SJSA1 (cell line): ENCODE results near the gene ELFN1. TPM values are rescaled to one million over a fixed set of nuclear protein-coding genes. Genes with fewer than 3 reads are reported as not detected.

Source experiments
- DNase-seq, 2 experiments: peaks; one replicate each; pipeline ENCODE4 v3.0.0-alpha.2; 2015 to 2020; ENCODE audit warnings: low spot score in 2 of 2, low read depth in 1 of 2
- H3K27ac ChIP-seq: fragments of 250-450 bp; sonication (Bioruptor Pico); 2 replicates; pipeline ENCODE4 v1.5.1; 2020; ENCODE audit warnings: mild to moderate bottlenecking, moderate library complexity
- H3K27me3 ChIP-seq: fragments of 250-450 bp; sonication (Bioruptor Pico); replicated peaks from 2 replicates; pipeline ENCODE4 v1.5.1; 2020; ENCODE audit warnings: mild to moderate bottlenecking, moderate library complexity
- H3K36me3 ChIP-seq: fragments of 250-450 bp; sonication (Bioruptor Pico); 2 replicates; pipeline ENCODE4 v1.5.1; 2020; ENCODE audit warnings: mild to moderate bottlenecking
- H3K4me1 ChIP-seq: fragments of 250-450 bp; sonication (Bioruptor Pico); replicated peaks from 2 replicates; pipeline ENCODE4 v1.6.1; 2021; ENCODE audit warnings: mild to moderate bottlenecking
- H3K4me3 ChIP-seq: fragments of 250-450 bp; sonication (Bioruptor Pico); 2 replicates; pipeline ENCODE4 v1.5.1; 2020; ENCODE audit warnings: mild to moderate bottlenecking
- H3K9me3 ChIP-seq: fragments of 250-450 bp; sonication (Bioruptor Pico); replicated peaks from 2 replicates; pipeline ENCODE4 v1.5.1; 2020; ENCODE audit warnings: mild to moderate bottlenecking
- total RNA-seq: library from RNA; depleted of rRNA; stranded (reverse); fragments of >200 nt; shearing (Covaris generic); gene quantifications from 2 replicates; pipeline ENCODE4 v1.2.3, GENCODE V29; 2014

Gene ELFN1
- total RNA-seq, 1 experiment from 2014 or later, result not detected

DNA sequence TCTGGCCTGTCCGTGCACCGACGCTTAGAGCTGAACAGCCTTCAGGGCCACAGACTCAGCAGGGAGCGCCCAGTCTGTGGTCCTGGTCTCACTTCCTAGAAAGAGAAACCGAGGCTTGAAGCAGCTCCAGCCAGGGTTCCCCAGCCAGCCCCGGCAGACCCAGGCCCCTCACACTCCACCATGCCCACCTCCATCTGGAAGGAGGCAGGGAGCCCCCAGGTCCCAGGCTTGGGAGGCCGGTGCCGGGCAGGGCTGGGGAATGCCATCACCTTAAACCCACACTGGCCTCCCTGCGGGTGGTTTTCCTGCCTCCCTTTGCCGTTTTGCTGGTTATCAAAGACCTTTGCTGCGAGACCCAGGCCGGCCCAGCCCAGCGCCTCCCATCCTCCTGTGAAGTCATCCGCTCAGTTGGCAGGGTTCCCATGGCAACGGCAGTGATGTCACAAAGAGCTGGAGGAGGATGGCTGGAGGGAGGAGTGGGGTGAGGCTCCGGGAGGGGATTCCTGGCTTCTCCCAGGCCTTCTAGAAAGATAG, 24.0 kb downstream of the ELFN1 start:
- Histone ChIP-seq H3K36me3 (no peaks in the 10 kb centered on the region), H3K9me3 (no peaks in the 10 kb centered on the region), H3K27me3 (0 out of 2 replicates have a peak, but pooled peaks cover 5% of the 10 kb centered on the region), H3K27ac (no peak overlapping the region), H3K4me1 (no peaks in the 10 kb centered on the region), H3K4me3 (no peak overlapping the region)
- peak in 1 of 2 experiments; percentile 47 for DNase-seq

DNA sequence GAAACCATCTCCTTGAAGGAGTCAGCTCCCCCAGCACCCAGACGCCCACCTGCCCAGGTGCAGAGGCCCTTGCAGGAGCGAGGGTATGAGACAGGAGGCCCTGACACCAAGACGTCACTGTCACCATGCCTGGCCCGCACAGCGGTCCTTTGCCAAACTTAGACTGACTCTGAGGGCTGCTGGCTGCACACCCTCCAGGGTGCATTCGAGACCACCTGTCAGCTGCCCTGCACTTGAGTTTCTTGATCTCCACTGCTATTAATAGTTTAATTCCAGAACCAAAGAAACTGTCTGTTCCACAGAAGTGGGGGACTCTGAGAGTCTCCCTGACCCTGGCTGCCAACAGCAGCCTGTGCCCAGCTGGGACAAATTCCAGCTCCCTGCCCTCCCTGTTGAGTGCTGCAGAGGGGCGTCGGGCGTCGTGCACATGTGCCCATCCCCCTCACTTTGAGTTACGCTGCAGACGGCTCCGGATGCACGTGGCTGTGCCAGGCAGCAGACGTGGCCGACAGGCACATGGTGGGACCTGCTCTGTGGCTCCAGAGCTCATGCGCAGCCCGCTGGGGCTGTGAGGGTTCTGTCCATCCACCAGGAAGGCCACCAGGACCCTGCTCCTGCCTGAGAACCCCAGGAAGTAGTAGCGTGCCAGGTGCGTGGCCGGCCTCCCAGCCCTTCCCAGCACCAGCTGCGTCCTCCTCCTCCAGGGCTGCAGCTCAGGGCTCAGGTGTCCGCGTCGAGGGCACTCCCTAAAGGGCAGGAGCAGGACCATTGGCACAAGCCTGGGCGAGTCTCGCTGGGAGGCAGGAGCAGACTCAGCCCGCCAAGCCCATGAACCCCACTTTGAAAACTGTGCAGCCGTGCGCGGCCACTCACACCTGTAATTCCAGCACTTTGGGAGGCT, 24.8 kb downstream of the ELFN1 start:
- 0 out of 2 replicates have a peak, but pooled peaks cover 5% of the 10 kb centered on the region for H3K27me3 ChIP-seq
- H3K4me1 ChIP-seq, result no peaks in the 10 kb centered on the region

DNA sequence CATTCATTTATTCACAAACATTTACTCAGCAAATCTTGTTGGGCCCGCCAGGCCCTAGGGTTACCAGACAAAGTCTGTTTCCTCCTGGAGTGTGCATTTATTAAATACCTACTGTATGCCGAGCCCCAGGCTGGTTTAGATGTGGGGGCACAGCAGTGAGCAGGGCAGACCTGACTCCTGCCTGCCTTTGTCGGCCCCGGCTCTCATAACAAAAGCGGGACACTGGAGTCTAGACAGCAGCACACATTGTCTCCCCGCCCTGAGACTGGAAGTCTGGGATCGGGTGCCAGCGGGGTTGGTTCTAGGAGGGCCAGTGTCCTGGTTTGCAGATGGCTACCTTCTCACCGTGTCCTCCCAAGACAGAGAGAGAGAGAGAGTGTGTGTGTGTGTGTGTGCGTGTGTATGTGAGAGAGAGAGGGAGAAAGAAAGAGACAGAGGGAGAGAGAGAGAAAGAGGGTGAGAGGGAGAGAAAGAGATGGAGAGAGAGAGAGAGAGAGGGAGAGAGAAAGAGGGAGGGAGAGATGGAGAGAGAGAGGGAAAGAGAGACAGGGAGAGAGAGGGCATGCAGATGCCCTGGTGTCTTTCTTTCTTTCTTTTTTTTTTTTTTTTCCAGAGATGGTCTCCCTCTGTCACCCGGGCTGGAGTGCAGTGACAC, 25.9 kb downstream of the ELFN1 start:
- Histone ChIP-seq H3K4me1 (no peaks in the 10 kb centered on the region), H3K36me3 (no peaks in the 10 kb centered on the region), H3K4me3 (no peak overlapping the region), H3K27ac (no peak overlapping the region), H3K9me3 (no peaks in the 10 kb centered on the region), H3K27me3 (0 out of 2 replicates have a peak, but pooled peaks cover 5% of the 10 kb centered on the region)
- peak in 1 of 2 experiments; percentile 42 for DNase-seq

More for the DNA sequence above, 24.8 kb downstream of the ELFN1 start:
- Histone ChIP-seq H3K4me3 (no peak overlapping the region), H3K27ac (no peak overlapping the region), H3K36me3 (no peaks in the 10 kb centered on the region), H3K9me3 (no peaks in the 10 kb centered on the region)
- DNase-seq, result peak in 1 of 2 experiments; percentile 38

DNA sequence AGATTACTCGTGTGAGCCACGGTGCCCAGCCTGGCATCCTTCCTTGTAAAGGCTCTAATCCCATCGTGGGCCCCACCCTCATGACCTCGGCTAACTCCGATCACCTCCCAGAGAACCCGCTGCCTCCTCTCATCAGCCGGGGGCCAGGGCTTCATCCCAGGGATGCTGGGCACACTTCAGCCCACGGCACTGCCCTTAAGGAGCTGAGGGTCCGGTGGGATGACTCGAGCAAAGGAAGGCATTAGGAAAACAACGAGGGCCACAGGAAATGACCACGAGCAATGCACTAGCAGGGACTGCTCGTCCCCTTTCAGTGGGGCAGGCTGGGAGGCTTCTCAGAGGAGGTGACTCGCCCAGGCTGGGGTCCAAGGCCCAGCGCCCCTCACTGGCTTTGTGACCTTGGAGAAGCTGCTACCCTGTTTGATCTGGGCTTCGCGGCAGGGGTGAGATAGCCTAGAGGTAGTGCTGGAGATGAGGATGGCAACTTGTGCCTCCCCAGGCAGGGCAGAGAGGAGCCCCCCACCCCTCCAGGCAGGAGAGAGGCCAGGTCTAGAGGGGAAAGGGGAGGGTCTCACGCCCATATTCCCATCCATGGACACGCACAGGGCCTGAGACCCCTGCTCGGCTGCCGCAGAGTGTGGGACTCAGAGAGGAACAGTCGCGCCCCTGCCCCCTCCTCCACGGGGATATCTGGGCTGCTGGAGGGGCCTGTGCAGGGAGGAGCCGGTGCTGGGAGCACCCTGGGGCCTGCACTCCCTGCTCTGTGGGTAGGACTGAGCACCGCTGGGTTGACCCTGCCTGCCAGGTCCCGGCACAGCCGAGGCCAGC, 26.8 kb downstream of the ELFN1 start:
- H3K9me3 ChIP-seq, result no peaks in the 10 kb centered on the region
- DNase-seq, result peak in 1 of 2 experiments; percentile 38
- 0 out of 2 replicates have a peak, but pooled peaks cover 5% of the 10 kb centered on the region for H3K27me3 ChIP-seq
- no peaks in the 10 kb centered on the region for H3K36me3 ChIP-seq
- no peaks in the 10 kb centered on the region for H3K4me1 ChIP-seq
- H3K4me3 ChIP-seq, result no peak overlapping the region
- H3K27ac ChIP-seq, result no peak overlapping the region

DNA sequence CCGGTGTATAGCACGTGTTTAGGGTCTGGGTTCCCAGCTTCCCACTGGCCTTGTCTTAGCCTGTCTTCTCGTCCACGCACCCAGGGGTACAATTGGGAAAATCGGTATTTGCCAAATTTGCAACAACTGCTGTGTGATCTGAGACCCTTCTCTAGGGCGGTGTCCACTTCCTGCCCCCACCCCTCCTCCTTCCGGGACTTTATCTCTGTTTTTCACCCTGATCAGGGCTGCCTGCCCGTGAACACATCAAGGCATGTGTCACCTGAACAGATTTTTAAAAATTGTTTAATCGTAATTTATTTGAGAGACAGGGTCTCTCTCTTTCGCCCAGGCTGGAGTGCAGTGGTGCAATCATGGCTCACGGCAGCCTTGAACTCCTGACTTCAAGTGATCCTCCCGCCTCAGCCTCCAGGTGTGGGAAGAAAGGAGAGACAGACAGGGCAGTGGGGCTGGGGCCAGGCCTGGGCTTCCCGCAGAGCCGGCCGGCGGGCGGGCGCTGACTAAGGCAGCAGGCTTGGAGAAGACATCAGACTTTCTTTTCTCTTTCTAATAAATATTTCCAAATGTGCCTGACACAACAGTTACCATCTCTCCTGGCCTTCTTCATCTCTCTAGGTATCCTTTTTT, 27.5 kb downstream of the ELFN1 start:
- Histone ChIP-seq H3K9me3 (peaks cover under 1% of the 10 kb centered on the region), H3K4me3 (no peak overlapping the region), H3K4me1 (no peaks in the 10 kb centered on the region), H3K36me3 (no peaks in the 10 kb centered on the region), H3K27me3 (0 out of 2 replicates have a peak, but pooled peaks cover 5% of the 10 kb centered on the region), H3K27ac (no peak overlapping the region)
- DNase-seq, result peak in 1 of 2 experiments; percentile 31

DNA sequence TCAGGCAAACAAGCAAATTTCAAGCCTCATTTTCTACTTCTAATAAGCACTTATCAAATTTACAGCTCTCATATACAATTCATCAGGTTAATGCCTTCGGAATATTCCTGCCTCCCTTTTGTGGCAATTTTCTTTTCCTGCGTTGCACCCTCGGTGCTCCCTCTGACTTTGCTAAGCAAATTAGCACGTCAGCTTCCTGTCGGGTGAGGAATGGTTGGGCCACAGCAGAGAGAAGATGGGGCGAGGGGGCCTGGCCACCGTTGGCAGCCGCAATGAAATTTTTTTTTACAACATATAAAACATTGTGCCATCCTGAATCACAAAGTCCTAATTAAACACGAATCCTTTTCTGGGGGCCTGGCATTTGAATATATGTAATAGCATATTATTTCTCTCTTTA, 28.1 kb downstream of the ELFN1 start:
- Histone ChIP-seq H3K4me1 (no peaks in the 10 kb centered on the region), H3K9me3 (peaks cover 5% of the 10 kb centered on the region), H3K4me3 (no peak overlapping the region), H3K27ac (no peak overlapping the region), H3K36me3 (no peaks in the 10 kb centered on the region), H3K27me3 (0 out of 2 replicates have a peak, but pooled peaks cover 5% of the 10 kb centered on the region)
- DNase-seq, result no peak

DNA sequence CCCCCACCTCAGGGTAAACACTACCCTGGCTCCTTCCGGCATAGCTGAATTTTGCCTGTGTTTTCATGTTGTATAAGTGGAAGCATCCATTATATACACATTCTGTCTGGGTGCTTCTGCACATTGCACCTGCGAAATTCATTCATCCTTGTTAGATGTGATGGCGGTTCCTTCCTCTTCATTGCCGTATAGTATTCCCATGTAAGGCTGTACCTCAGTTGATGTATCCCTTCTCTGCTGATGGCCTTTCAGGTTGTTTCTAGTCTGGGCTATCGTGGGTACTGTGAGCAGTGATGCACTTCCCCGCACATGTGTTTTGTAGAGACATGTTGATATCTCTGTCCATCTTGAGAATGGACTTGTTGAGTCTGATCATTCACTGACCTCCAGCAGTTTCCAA, 28.9 kb downstream of the ELFN1 start:
- no peaks in the 10 kb centered on the region for H3K36me3 ChIP-seq
- peak in 1 of 2 experiments; percentile 5 for DNase-seq
- H3K4me1 ChIP-seq, result no peaks in the 10 kb centered on the region
- 0 out of 2 replicates have a peak, but pooled peaks cover 5% of the 10 kb centered on the region for H3K27me3 ChIP-seq
- H3K9me3 ChIP-seq, result peaks cover 5% of the 10 kb centered on the region
- H3K27ac ChIP-seq, result no peak overlapping the region
- no peak overlapping the region for H3K4me3 ChIP-seq

DNA sequence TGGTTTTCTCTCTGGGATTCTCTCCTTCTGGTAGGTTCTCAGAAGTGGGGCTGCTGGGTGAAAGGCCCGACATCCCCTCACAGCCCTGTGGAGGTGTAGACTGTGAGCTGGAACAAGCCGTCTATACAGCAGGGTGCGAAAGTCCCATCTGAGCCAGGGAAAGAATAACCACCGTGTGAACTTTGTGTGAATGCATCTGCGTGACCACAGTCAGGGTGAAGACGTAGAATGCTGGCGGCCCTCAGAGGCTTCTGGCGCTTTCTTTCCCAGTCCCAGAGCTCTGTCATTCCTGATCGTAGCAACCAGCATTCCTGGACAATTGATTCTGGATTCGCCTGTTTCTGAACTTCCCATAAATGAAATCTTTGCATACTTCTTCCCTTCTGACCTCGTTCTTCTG, 30.0 kb downstream of the ELFN1 start:
- 0 out of 2 replicates have a peak, but pooled peaks cover 5% of the 10 kb centered on the region for H3K27me3 ChIP-seq
- H3K4me1 ChIP-seq, result no peaks in the 10 kb centered on the region
- no peak overlapping the region for H3K27ac ChIP-seq
- no peaks in the 10 kb centered on the region for H3K36me3 ChIP-seq
- peaks cover 5% of the 10 kb centered on the region for H3K9me3 ChIP-seq
- H3K4me3 ChIP-seq, result no peak overlapping the region
- DNase-seq, result peak in 1 of 2 experiments; percentile 28

DNA sequence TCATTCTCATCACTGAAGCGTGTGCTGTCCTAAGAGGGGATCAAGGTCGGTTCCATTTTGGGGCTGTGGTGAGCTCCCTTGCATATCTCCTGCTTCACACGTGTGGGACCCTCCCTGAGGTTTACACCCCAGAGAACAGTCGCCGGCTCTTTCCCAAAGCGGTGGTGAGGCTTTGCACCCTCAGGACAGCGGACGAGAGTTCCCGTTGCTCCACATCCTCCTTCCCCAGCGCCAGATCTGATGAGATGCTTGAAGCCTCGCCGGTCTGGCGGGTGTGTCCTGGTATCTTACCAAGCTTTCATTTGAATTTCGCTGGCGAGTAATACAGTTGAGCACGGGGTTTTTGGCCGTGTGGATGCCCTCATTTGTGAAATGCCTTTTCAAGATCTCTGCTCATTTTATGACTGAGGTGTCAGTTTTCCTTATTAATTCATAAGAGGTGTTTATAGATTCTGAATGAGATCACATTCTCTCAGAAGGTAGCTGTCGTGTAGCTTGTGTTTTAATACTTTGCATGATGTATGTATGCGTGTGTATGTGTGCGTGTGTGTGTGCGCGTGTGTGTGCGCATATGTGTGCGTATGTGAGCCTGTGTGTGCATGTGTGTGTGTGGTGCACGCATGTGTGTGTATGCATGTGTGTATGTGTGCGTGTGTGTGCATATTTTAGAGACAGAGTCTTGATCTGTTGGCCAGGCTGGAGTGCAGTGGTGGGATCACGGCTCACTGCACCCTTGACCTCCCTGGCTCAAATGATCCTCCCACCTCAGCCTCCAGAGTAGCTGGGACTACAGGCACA, 30.7 kb downstream of the ELFN1 start:
- DNase-seq, result peak in 1 of 2 experiments; percentile 24
- Histone ChIP-seq H3K27ac (no peak overlapping the region), H3K9me3 (peaks cover 5% of the 10 kb centered on the region), H3K4me1 (no peaks in the 10 kb centered on the region), H3K4me3 (no peak overlapping the region), H3K36me3 (no peaks in the 10 kb centered on the region), H3K27me3 (0 out of 2 replicates have a peak, but pooled peaks cover 5% of the 10 kb centered on the region)

DNA sequence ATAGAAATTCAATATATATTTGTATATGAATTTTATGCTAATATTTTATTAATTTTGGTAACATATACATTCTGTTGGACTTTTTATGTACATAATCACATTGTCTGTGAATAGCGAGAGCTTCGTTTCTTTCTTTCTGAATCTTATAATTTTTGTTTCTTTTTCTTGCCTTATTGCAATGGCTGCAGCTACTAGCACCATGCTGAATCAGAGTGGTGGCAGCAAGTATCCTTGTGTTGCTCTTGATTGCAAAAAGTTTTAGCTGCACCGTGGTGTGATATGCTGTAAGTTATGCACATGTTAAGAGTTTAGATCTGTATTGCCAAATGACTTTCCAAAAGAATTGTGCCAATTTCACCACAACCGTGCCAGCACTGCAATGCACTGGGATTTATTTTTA, 32.6 kb downstream of the ELFN1 start:
- no peak overlapping the region for H3K27ac ChIP-seq

DNA sequence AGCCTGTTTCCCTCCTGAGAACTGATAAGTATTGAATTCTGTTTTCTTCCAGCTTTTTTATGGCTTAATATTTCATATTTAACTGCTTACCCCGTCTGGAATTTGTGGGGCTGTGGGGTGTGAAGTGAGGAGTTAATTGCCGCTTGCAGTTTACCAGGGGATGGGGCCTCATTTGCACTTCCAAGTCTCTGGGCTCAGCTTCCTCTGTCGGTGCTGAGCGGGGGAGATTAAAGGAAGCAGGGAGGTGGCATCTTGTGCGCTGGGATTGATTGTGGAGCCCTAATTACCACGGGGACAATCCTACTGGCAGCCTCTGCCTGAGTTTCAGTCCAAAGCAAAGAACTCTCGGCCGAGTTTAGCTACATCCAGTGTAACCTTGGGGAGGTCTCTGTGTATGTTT, 33.4 kb downstream of the ELFN1 start:
- Histone ChIP-seq H3K4me1 (no peaks in the 10 kb centered on the region), H3K27me3 (0 out of 2 replicates have a peak, but pooled peaks cover 1% of the 10 kb centered on the region)
- DNase-seq, result peak in 1 of 2 experiments; percentile 20

More for the DNA sequence above, 32.6 kb downstream of the ELFN1 start:
- Histone ChIP-seq H3K36me3 (no peaks in the 10 kb centered on the region), H3K27me3 (0 out of 2 replicates have a peak, but pooled peaks cover 5% of the 10 kb centered on the region), H3K9me3 (peaks cover 5% of the 10 kb centered on the region), H3K4me1 (no peaks in the 10 kb centered on the region), H3K4me3 (no peak overlapping the region)
- DNase-seq, result no peak

More for the DNA sequence above, 33.4 kb downstream of the ELFN1 start:
- Histone ChIP-seq H3K36me3 (no peaks in the 10 kb centered on the region), H3K9me3 (peaks cover 5% of the 10 kb centered on the region), H3K4me3 (no peak overlapping the region), H3K27ac (no peak overlapping the region)
